ENCODE data around the gene JAML.
"Not testable (repeated sequence)": the region's sequence is repeated elsewhere in the genome, so short reads cannot be mapped to it uniquely, and the experiment has no call there.

JAML gene

GRCh38 chr11:118215262-118215661 lies 9.5 kb downstream of the JAML start:
- DNase-seq: no peak

DNA sequence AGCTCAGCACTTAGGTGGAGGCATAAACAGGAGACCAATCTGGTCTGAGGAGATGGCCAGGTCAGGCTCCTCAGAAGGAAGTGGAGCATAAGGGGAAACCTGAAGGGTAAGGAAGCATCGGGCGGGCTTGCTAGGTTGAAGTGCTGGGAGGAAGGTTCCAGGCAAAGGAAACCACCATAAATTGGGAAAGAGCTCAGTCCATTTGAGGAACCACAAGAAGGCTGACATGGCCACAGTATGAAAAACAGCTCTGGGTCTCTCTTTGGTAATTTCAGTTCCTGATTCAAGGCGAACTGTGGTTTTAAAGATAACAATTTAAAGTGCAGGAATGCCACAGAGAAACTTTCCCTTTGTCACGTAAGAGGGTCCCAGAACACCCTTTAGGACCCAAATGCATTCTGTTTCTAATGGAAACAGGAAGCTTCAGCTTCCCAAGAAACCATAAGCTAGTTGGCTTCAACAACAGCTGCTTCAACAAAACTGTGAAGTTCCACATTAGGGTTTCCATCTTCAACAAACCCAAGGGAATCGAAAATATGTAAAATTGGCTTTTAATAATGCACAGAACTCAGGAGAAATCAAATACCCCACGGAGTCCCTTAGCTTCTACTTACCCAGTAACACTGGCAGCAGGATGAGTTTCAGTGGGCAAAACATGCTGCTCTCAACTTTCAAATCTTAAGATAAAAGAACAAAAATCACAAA lies 10.4 kb downstream of the JAML start:
- DNase-seq: no peak

DNA sequence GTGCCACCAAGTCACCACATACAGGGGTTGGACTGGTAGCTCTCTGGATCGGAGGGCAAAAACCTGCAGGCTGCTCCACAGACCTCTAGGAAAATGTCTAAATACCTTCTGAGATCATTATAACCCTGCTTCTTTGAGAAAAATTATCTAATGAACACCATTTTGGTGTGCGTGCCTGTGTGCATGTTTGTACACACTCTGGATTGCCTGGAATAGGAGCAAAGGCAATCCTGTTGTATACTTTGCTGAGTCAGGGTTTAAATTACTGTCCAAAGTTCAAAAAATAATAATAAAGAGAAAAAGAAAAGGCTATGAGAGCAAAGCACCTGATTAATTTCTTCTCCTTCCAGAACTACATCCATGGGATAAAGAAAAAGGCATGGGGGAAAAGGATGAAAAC lies 11.0 kb downstream of the JAML start:
- DNase-seq: no peak

DNA sequence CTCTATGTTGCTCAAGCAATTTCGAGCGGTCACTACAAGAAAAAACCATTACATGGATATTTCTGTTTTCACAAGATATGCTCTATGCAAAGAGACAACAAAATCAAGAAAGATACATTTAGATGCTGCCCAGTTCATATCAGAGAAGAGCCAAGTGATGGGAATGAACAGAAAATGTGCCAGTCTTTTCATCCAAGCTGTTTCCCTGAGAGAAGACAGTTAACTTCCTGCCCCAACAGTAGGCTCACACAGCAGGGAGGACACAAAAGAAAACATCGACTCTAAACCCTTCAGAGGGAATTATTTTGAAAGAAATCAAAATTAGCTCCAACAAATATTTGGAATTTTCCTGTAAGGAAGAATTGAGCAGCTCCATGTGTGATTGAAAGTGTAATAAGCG lies 11.6 kb downstream of the JAML start:
- DNase-seq: no peak

- DNase-seq: no peak
Observed at GRCh38 chr11:118212781-118213191, 12.0 kb downstream of the JAML start.

- no peak for DNase-seq
Observed at GRCh38 chr11:118212131-118212725, 12.6 kb downstream of the JAML start.

- DNase-seq: no peak
Observed at GRCh38 chr11:118211006-118211405, 13.8 kb downstream of the JAML start.

GRCh38 chr11:118210323-118210722 lies 14.5 kb downstream of the JAML start:
- DNase-seq: no peak

DNA sequence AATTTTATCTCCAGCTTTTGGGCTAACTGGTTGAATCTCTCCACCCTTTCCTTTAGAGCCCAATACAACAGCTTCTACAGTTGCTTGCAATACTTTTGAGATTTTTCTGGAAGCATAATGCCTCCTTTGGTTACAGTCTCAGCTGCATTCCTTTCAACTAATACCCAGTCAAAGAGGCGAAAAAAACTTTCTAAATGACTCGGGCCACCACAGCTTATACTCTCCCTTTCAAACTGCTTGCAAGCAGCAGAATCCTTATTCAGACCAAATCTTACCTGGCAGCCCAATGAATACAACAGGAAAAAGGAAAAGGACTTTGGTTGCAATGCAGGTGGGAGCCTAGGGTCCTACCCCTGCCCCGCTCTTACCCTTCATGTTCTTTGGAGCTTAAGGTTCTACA lies 15.8 kb downstream of the JAML start:
- no peak for DNase-seq

DNA sequence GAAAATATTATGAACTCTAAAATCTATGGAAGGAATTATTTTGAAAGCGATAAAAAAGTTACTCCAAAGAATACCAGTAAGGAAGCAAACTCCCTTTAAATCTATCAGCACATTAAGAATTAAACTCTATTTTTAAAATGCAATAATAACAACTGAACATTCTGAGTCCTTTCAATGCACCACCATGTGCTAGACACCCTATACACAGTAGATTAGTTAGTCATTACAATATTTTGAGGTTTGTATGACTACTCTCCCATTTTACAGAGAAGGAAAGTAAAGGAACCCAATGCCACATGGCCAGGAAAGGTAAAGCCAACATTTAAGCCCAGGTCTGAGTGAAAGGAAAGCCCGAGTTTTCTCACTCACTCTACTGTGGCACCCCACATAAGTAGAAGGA lies 17.7 kb downstream of the JAML start:
- no peak for DNase-seq

- no peak for DNase-seq
Observed at GRCh38 chr11:118206391-118207031, 18.3 kb downstream of the JAML start.

DNA sequence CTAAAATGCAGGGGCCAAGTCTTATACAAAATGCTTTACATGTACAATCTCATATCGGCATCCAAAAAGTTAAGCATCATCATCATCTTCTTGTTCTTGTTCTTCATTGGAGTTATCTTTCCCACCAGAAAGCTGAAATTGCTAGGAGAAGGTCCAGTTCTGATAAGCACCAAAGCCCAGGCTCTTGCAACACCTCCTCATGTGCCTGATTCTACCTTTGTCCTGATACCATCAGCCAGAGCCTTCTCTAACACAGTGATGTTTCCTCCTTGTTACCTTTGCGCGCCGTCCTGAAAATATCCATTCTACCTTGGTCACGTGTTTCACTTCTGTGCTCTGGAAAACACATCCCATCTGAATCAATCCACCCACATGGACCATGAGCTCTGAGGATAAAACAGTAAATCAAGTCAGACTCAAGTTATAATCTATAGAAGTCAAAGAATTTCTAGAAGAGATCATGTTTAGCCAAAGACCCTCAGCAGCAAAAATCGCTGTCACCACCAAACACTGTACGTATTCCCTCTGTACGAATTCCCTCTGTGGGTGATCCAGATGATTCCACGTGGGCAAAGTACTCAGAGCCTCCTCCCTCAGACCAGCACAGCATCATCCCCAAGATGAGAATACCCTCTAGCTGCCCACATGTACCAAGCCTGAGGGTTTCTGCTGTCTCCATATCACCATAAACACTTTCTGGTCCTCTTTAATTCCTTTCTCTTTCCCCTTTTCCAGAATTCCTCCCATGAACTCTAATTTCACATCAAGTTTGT lies 19.0 kb downstream of the JAML start:
- no peak for DNase-seq

- peak; percentile 56 for DNase-seq
Observed at GRCh38 chr11:118202599-118203422, 22.0 kb downstream of the JAML start.

DNA sequence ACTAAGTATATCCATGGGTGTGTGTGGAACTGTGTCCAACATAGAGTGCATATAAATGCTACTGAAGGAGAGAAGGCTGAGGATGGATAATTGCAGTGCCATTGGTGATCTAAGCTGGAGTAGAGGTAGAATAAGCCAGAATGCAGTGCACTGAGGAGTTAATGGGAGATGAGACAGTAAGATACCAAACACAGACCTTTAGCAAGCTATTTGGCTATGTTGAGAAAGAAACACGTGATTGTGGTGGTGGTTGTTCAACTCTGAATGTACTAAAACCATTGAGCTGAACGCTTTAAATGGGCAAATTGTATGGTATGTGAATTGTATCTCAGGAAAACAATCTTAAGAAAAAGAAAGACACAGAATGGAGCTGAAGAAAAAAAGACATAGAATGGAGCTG lies 22.8 kb downstream of the JAML start:
- no peak for DNase-seq

- peak; percentile 60 for DNase-seq
Observed at GRCh38 chr11:118200901-118201680, 23.7 kb downstream of the JAML start.

DNA sequence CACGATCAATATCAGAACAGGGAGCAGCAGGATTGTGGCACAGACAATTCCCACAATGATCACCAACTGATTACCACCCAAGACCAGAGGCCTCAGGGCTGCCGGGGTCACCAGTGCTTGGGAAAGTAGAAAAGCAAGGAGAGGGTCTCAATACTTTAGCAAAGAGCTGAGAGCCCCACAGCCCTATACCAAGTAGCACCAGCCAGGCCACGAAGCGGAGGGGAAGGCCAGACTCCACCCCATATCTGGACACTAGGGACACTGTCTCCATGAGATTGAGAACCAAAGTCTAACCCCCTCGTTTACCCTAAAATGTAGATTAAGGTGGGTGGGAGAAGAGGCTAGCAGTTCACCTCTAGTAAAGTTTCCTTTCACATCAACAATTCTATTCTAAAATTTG lies 24.3 kb downstream of the JAML start:
- no peak for DNase-seq

- no peak for DNase-seq
Observed at GRCh38 chr11:118199135-118199534, 25.7 kb downstream of the JAML start.

DNA sequence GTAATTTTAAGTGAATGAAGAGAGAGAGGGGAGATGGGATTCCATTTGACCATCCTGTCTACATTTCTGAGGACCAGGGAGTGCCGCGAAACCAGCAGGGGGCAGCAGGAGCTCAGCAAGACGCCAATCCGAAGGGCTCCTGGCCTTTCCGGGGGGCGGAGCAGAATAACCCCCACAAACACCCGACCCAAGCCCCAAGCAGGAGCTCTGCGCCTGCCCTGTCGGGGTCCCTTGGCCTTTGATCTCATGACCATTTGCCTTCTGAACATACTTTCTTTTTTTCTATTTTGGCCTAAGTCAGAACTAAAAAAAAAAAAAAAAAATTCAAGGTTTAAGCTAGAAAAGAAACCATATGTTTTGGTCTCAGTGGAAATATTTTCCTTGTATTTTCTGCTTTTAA lies 26.4 kb downstream of the JAML start:
- peak; percentile 84 for DNase-seq

DNA sequence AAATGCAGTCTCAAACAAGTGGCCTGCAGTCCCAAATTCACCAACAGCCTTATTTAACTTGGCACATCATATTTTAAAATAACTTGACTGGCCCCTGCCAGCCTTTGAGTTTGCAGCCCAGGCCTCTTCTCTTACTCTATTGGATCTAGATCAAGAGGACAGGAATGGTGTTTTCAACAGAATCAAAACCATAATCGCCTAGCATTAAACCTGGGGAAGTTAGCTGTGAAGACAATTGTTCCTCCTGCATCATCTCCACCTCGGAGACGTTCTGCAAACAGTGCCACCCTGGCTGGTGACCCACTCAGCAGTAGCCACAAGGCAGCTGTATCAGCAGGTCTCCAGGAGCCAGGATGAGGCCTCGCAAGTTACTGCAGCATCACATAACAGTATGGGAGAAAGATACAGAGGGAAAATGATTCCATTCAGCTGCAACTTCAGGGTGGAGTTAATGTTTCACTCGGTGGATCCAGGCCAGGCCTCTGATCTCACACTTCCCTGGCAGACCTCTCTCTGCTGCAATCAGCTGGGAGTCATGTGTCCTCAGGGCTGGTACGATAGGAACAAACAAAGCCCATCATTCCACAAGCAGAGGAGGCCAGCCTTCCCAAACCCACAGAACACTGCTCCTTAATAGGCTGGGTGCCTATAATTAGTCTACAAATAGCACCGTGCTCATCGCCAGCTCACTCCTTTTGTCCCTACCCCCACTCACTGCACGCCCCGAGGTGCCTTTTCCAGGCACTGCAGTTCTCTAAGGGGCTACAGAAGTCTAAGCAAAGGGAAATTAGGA lies 29.8 kb downstream of the JAML start:
- no peak for DNase-seq

DNA sequence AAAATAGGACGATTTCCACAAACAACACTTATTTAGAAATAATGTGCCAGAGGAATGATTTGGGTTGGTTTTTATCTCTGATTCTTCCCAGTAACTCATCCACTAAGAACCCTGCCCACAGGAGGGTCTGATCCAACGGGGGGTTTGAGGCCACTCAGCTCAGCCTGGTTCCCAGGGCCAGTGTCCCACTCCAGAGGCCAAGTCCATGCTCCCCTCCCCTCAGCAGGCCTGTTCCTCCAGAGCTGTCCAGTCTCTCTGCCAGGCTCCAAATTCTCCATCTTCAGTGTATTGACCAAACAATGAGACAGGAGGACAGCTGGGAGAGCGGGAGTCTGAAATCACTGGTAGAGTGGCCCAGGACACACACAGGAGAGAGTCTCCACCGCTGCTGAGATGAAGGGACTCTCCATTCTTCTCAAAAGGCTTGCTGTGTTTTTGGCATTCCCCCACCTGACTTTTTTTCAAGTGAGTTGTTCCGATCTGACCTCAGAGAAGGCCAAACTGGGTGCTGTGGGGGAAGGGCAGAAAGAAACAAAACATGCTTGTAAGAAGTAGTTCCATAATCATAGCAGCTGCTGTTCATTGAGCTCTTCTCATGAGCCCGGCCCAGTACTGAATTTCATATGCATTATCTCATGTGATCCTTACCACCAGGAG lies 30.8 kb downstream of the JAML start:
- no peak for DNase-seq

- DNase-seq: not testable (repeated sequence)
Observed at GRCh38 chr11:118192817-118193216, 32.0 kb downstream of the JAML start.

Data from activated naive CD4-positive, alpha-beta T cell treated with Interleukin-2 at 50 U/mL for 16 hours (primary cell).